ENCODE measurements around the gene GRAP2. TPM values are rescaled to one million over a fixed set of nuclear protein-coding genes. Genes with fewer than 3 reads are reported as not detected.

Gene GRAP2
- total and polyA plus RNA-seq, 2 of the 8 experiments (the other 6 are each of a cell fraction or from before 2014, with no cell fraction given): 0.08 TPM; not detected in 1

GRCh38 chr22:39966470-39966869 lies 65.6 kb downstream of the GRAP2 start (continued):
- TF ChIP-seq CHD7 (IDR thresholded peaks at IDR 0.05; ENCODE audit: insufficient replicate concordance, low read length) (no peak), POU5F1 (IDR thresholded peaks at IDR 0.05; ENCODE audit: low read depth, low read length) (no peak), TEAD4 (IDR thresholded peaks at IDR 0.05; ENCODE audit: low read depth, low read length) (no peak), SIN3A (conservative IDR thresholded peaks at IDR 0.05 in 1 of 2, IDR thresholded peaks at IDR 0.05 in 1 of 2; ENCODE audit: low read depth in 1 of 2, low read length in 2 of 2) (no peak), CREB1 (IDR thresholded peaks at IDR 0.05) (no peak), SUZ12 (IDR thresholded peaks at IDR 0.05; ENCODE audit: low read length) (no peak), PHF8 (conservative IDR thresholded peaks at IDR 0.05; ENCODE audit: low read depth, low read length) (no peak), MAFK (IDR thresholded peaks at IDR 0.05; ENCODE audit: low read depth, low read length) (no peak), CHD1 (IDR thresholded peaks at IDR 0.05; ENCODE audit: low read depth, low read length) (no peak), KDM1A (IDR thresholded peaks at IDR 0.05; ENCODE audit: borderline replicate concordance, low read length) (no peak)

Measured in H1 (cell line).